ENCODE data around the gene KRTAP5-1. TPM values are rescaled to one million over a fixed set of nuclear protein-coding genes. Genes with fewer than 3 reads are reported as not detected.
A peak's percentile ranks its signal among the peaks of the same experiment; 100 is the strongest.

KRTAP5-1 gene
- polyA plus RNA-seq, 2 of the 4 experiments (the other 2 are of a cell fraction), result not detected

DNA sequence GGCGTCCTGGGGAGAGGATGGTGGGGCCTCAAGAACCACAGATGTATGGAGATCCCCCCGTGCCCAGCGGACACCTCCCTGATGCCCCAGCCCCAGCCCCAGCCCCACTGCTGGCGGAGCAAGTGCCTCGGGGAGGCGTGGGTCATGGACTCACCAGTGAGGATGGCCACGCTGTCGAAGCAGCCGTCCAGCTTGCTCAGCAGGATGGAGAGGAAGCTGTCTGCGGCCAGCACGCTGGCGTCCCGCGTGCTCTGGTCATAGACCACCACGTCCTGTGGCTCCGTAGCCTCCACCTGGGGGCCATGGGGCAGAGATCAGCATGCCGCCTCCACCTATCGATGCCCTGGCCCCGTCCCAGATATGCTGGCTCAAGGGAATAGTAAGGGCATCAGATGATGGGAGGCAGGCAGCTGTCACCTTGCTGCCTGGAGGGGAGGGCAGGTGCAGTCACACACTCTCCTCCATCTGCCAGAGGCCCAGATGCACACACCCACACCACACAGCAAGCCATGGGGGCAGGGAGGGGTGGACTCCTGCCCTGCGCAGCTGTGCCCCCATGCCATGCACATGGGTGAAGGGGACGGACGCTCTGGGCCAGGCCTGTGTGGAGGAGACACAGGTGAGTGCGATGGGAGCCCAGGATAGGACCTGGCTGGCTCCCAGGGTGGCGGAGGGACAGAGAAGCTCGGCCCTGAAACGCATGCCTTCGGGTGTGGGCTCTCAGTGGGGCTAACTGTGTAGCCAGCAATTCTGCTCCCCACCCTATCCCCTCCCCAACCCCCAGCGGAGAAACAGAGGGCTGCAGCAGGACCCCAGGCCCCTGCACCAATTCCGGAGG is 21.2 kb downstream of the KRTAP5-1 start:
- ATAC-seq (no peak), FAIRE-seq (no peak), DNase-seq (ENCODE audit: low read depth in 1 of 2, low spot score in 1 of 2) (no peak)
- Histone ChIP-seq H3K4me3 (no peak overlapping the region), H3K27ac (peak overlapping the region in 1 of 2 experiments; percentile 38; a peak in 2 of 6 replicates), H3K4me1 (peaks cover 36% of the 10 kb centered on the region), H3K9me3 (no peaks in the 10 kb centered on the region), H3K4me2 (peak overlapping the region; percentile 15; the same call in 2 of the 3 replicates)
- ChIA-PET POLR2A (interaction anchor here (0.8 kb wide), 1 partner anchor 10 kb away, joined by 3 read pairs; no protein-coding TSS in a partner anchor), CTCF (interaction anchor here (1.1 to 26.3 kb wide), 5 partner anchors 11 to 362 kb away, joined by 3 to 719 read pairs (median 4); no protein-coding TSS in a partner anchor)
- TF ChIP-seq ESRRA (IDR thresholded peaks at IDR 0.05; ENCODE audit: borderline replicate concordance, low read length), result no peak
- no peak for TF ChIP-seq NFE2L2 (conservative IDR thresholded peaks at IDR 0.05; ENCODE audit: low read length)
- WGBS (ENCODE audit: missing lambda C conversion rate), result 80% methylated on average over 23 of the region's 29 CpGs

DNA sequence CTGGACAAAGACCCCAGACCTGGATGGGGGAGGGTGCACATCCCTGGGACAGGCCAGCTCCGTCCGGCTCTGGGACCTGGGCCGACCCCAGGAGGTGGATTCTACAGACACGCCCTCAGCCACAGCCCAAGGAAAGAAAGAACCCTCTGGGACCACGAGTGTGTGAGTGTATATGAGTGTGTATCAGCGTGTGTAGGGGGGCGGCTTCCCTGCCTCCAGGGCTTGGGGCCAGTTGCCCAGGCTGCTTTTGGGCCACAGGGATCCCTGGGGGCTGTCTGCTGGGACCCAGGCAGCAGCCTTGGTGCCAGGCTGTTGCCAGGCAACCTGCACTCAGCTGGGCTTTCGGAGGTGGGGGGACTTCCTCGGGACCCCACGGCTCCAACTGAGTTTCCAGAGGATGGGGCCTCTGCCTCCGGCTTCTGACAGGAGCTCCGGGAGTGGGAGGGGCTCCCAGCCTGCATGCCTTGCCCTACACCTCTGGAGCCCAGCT is 21.9 kb downstream of the KRTAP5-1 start:
- DNase-seq (ENCODE audit: low read depth in 1 of 2, low spot score in 1 of 2), result no peak
- Histone ChIP-seq H3K27ac (no peak overlapping the region), H3K4me3 (no peak overlapping the region), H3K4me1 (peaks cover 43% of the 10 kb centered on the region), H3K9me3 (no peaks in the 10 kb centered on the region), H3K4me2 (no peak overlapping the region)
- FAIRE-seq, result no peak
- 87% methylated on average over 3 of the region's 12 CpGs for WGBS (ENCODE audit: missing lambda C conversion rate)
- POLR2A ChIA-PET, result no interaction called here
- ATAC-seq, result no peak
- CTCF ChIA-PET, result interaction anchor here (5.0 to 26.3 kb wide), 2 partner anchors 12 to 20 kb away, joined by 62 to 719 read pairs; no protein-coding TSS in a partner anchor
- TF ChIP-seq EHMT2 (IDR thresholded peaks at IDR 0.05; ENCODE audit: low read depth) (no peak), CBX8 (IDR thresholded peaks at IDR 0.05) (no peak), KDM5A (IDR thresholded peaks at IDR 0.05) (no peak), RAD21 (conservative IDR thresholded peaks at IDR 0.05 in 1 of 2, IDR thresholded peaks at IDR 0.05 in 1 of 2) (no peak), NFE2L2 (conservative IDR thresholded peaks at IDR 0.05; ENCODE audit: low read length) (no peak), RNF2 (IDR thresholded peaks at IDR 0.05; ENCODE audit: borderline replicate concordance, low read depth) (no peak), EP300 (IDR thresholded peaks at IDR 0.05) (no peak), HOXB13 (CRISPR knock-in tag; IDR thresholded peaks at IDR 0.05; ENCODE audit: low read depth) (no peak), RARB (CRISPR knock-in tag; IDR thresholded peaks at IDR 0.05) (no peak), JUN (IDR thresholded peaks at IDR 0.05) (no peak), RCOR1 (IDR thresholded peaks at IDR 0.05; ENCODE audit: low read depth, low read length) (no peak), TFCP2L1 (CRISPR knock-in tag; IDR thresholded peaks at IDR 0.05) (no peak), FOXS1 (CRISPR knock-in tag; IDR thresholded peaks at IDR 0.05) (no peak), CEBPB (IDR thresholded peaks at IDR 0.05) (no peak)
- TF ChIP-seq, protein P1, sequence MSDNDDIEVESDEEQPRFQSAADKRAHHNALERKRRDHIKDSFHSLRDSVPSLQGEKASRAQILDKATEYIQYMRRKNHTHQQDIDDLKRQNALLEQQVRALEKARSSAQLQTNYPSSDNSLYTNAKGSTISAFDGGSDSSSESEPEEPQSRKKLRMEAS (IDR thresholded peaks at IDR 0.05), result no peak
- TF ChIP-seq, protein P2, sequence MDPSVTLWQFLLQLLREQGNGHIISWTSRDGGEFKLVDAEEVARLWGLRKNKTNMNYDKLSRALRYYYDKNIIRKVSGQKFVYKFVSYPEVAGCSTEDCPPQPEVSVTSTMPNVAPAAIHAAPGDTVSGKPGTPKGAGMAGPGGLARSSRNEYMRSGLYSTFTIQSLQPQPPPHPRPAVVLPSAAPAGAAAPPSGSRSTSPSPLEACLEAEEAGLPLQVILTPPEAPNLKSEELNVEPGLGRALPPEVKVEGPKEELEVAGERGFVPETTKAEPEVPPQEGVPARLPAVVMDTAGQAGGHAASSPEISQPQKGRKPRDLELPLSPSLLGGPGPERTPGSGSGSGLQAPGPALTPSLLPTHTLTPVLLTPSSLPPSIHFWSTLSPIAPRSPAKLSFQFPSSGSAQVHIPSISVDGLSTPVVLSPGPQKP (IDR thresholded peaks at IDR 0.05; ENCODE audit: low read depth, low read length), result no peak
- TF ChIP-seq, protein P3, sequence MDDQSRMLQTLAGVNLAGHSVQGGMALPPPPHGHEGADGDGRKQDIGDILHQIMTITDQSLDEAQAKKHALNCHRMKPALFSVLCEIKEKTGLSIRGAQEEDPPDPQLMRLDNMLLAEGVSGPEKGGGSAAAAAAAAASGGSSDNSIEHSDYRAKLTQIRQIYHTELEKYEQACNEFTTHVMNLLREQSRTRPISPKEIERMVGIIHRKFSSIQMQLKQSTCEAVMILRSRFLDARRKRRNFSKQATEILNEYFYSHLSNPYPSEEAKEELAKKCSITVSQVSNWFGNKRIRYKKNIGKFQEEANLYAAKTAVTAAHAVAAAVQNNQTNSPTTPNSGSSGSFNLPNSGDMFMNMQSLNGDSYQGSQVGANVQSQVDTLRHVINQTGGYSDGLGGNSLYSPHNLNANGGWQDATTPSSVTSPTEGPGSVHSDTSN (IDR thresholded peaks at IDR 0.05), result no peak
- TF ChIP-seq, protein P4, sequence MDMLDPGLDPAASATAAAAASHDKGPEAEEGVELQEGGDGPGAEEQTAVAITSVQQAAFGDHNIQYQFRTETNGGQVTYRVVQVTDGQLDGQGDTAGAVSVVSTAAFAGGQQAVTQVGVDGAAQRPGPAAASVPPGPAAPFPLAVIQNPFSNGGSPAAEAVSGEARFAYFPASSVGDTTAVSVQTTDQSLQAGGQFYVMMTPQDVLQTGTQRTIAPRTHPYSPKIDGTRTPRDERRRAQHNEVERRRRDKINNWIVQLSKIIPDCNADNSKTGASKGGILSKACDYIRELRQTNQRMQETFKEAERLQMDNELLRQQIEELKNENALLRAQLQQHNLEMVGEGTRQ (IDR thresholded peaks at IDR 0.05), result no peak

Measured in A549 (cell line).